ENCODE measurements around the gene KHDC3L. TPM values are rescaled to one million over a fixed set of nuclear protein-coding genes. Genes with fewer than 3 reads are reported as not detected.

The KHDC3L gene
- total RNA-seq: not detected

GRCh38 chr6:73362358-73362757 is at the start of gene KHDC3L:
Gene KHDC3L, plus strand, starts transcription at chr6:73362658. Its CDS starts 72 bp downstream, at chr6:73362730.
- Histone ChIP-seq H3K27me3 (no peaks in the 10 kb centered on the region), H3K4me1 (no peaks in the 10 kb centered on the region), H3K4me3 (no peak within 1 kb of the TSS), H3K27ac (no peak within 1 kb of the TSS), H3K9me3 (peaks cover 0 to 15% (median 0%) of the 10 kb centered on the region in 4 donors), H3K36me3 (no peaks in the 10 kb centered on the region)
- DNase-seq (ENCODE audit: low spot score in 2 of 2): no peak
- TF ChIP-seq POLR2A (IDR thresholded peaks at IDR 0.05) (no peak), EP300 (IDR thresholded peaks at IDR 0.05) (no peak)
- TF ChIP-seq, protein P1, sequence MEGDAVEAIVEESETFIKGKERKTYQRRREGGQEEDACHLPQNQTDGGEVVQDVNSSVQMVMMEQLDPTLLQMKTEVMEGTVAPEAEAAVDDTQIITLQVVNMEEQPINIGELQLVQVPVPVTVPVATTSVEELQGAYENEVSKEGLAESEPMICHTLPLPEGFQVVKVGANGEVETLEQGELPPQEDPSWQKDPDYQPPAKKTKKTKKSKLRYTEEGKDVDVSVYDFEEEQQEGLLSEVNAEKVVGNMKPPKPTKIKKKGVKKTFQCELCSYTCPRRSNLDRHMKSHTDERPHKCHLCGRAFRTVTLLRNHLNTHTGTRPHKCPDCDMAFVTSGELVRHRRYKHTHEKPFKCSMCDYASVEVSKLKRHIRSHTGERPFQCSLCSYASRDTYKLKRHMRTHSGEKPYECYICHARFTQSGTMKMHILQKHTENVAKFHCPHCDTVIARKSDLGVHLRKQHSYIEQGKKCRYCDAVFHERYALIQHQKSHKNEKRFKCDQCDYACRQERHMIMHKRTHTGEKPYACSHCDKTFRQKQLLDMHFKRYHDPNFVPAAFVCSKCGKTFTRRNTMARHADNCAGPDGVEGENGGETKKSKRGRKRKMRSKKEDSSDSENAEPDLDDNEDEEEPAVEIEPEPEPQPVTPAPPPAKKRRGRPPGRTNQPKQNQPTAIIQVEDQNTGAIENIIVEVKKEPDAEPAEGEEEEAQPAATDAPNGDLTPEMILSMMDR (IDR thresholded peaks at IDR 0.05): no peak
- WGBS, 2 donors: 87 to 92% methylated on average over 23 of the region's 23 CpGs

- no peak for DNase-seq (ENCODE audit: low spot score in 2 of 2)
- Histone ChIP-seq H3K27me3 (peaks cover 0 to 19% of the 10 kb centered on the region in 2 donors), H3K36me3 (no peaks in the 10 kb centered on the region), H3K4me1 (peaks cover 0 to 15% (median 0%) of the 10 kb centered on the region in 4 donors), H3K4me3 (no peak overlapping the region), H3K27ac (no peak overlapping the region), H3K9me3 (peaks cover 0 to 29% (median 0%) of the 10 kb centered on the region in 4 donors)
- 12 to 18% methylated on average over 48 to 50 of the region's 61 CpGs for WGBS, 2 donors
- no peak for TF ChIP-seq POLR2A (IDR thresholded peaks at IDR 0.05)
Measured at GRCh38 chr6:73314577-73315492, 47.6 kb upstream of the KHDC3L start.

GRCh38 chr6:73323323-73323722 is 39.1 kb upstream of the KHDC3L start:
- 88 to 94% methylated on average over 2 of the region's 2 CpGs for WGBS, 2 donors
- TF ChIP-seq, protein P1 (IDR thresholded peaks at IDR 0.05): no peak
- Histone ChIP-seq H3K9me3 (peaks cover 0 to 16% (median 0%) of the 10 kb centered on the region in 4 donors), H3K36me3 (no peaks in the 10 kb centered on the region), H3K27me3 (no peaks in the 10 kb centered on the region), H3K4me1 (no peaks in the 10 kb centered on the region), H3K4me3 (no peak overlapping the region), H3K27ac (no peak overlapping the region)
- DNase-seq (ENCODE audit: low spot score in 2 of 2): no peak

GRCh38 chr6:73325656-73326055 is 36.8 kb upstream of the KHDC3L start:
- no peak for DNase-seq (ENCODE audit: low spot score in 2 of 2)
- Histone ChIP-seq H3K4me3 (no peak overlapping the region), H3K9me3 (no peaks in the 10 kb centered on the region), H3K27me3 (no peaks in the 10 kb centered on the region), H3K36me3 (no peaks in the 10 kb centered on the region), H3K4me1 (no peaks in the 10 kb centered on the region), H3K27ac (no peak overlapping the region)
- 90 to 91% methylated on average over 3 of the region's 3 CpGs for WGBS, 2 donors
- no peak for TF ChIP-seq POLR2A (IDR thresholded peaks at IDR 0.05)
- TF ChIP-seq, protein P1 (IDR thresholded peaks at IDR 0.05): no peak
- no peak for TF ChIP-seq EP300 (IDR thresholded peaks at IDR 0.05)

DNA sequence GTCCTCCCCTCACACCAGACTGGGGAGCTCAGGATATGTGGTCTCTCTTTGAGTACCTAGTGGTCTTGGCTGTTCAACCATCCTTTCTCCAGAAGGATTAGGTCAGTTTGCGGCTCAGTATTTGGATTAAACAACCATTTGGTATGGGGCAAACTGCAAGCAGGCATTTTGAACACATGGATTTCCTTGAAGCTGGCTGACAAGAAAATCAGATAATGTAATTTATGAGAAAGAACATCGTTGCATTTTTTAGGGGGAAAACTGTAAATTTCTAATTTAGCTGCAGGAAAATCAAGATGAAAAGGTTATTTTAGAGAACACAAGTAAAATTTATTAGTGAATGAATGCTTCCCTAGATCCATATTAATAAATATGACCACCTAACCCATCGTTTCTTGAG is 33.7 kb upstream of the KHDC3L start:
- WGBS, 2 donors: 72% methylated on average over 3 of the region's 3 CpGs
- TF ChIP-seq POLR2A (IDR thresholded peaks at IDR 0.05): no peak
- TF ChIP-seq, protein P1 (IDR thresholded peaks at IDR 0.05): no peak
- no peak for TF ChIP-seq EP300 (IDR thresholded peaks at IDR 0.05)
- Histone ChIP-seq H3K9me3 (no peaks in the 10 kb centered on the region), H3K27me3 (no peaks in the 10 kb centered on the region), H3K4me3 (no peak overlapping the region), H3K27ac (no peak overlapping the region), H3K36me3 (no peaks in the 10 kb centered on the region), H3K4me1 (no peaks in the 10 kb centered on the region)
- no peak for DNase-seq (ENCODE audit: low spot score in 2 of 2)
